GM23248 (cell line): Measurements from ENCODE around the gene WNK2.

Experiments used
- EZH2 ChIP-seq: fragments of 200-600 bp; sonication (generic); IDR thresholded peaks from 2 replicates; pipeline ENCODE4 v1.6.1; 2018; ENCODE audit warnings: antibody characterized with exemption, mild to moderate bottlenecking; ENCODE audit not compliant: insufficient read depth, poor library complexity, severe bottlenecking
- EZH2phosphoT487 ChIP-seq: fragments of 200-600 bp; sonication (generic); IDR thresholded peaks from 2 replicates; pipeline ENCODE4 v1.6.1; 2018; ENCODE audit warnings: antibody characterized with exemption, moderate library complexity, mild to moderate bottlenecking, low read depth; ENCODE audit not compliant: insufficient read depth

DNA sequence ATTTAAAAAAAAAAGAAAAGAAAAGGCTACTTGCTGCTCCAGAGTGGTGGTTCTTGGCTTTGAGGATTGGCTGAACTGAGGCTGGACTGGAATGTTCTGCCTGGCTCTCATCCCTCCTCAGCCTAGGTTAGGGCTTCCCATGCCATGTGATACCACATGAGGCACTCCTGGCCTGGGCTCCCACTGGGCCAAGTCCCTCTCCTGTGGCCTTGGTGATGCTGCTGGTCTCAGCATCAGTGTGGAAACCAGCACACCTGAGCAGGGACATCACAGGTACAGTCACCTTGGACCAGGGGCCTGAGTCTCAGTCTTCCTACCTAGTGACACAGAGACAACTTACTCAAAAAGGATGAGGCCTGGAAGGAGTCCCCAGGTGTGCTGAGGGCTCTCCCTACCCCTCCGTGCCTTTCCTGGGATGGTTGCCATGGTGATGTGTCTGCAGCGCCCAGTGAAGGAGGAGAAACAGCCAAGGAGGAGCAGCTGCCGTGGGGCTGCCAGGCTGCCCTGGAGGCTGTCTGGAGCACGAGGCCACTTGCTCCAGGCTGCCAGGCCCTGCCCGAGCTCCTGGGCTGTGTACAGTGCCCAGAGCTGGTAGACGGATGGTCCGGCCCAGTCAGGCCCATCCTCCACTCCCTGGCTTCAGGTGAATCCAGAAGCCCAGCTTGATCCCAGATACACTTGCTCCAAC is 71.0 kb downstream of the WNK2 start:
- TF ChIP-seq EZH2phosphoT487 = no peak
- no peak for TF ChIP-seq EZH2
